SU-DHL-6 (cell line): ENCODE results near the gene ATRN.

ENCODE experiments used
- EZH2phosphoT487 ChIP-seq: fragments of 200-600 bp; sonication (generic), shearing (Covaris generic); conservative IDR thresholded peaks from 2 replicates; pipeline ENCODE4 v1.6.1; 2018; ENCODE audit warnings: mild to moderate bottlenecking, antibody characterized with exemption, low read length, moderate library complexity, mixed read lengths
- TF ChIP-seq, protein P1 (sequence below): fragments of 200-600 bp; sonication (generic); IDR thresholded peaks from one replicate; pipeline ENCODE4 v1.5.1; 2017; ENCODE audit warnings: antibody characterized with exemption, mild to moderate bottlenecking, low read length, moderate library complexity; ENCODE audit not compliant: insufficient read depth, poor library complexity, severe bottlenecking

GRCh38 chr20:3473944-3474343 lies 3.1 kb downstream of the ATRN start:
- no peak for TF ChIP-seq EZH2phosphoT487
- TF ChIP-seq, protein P1, sequence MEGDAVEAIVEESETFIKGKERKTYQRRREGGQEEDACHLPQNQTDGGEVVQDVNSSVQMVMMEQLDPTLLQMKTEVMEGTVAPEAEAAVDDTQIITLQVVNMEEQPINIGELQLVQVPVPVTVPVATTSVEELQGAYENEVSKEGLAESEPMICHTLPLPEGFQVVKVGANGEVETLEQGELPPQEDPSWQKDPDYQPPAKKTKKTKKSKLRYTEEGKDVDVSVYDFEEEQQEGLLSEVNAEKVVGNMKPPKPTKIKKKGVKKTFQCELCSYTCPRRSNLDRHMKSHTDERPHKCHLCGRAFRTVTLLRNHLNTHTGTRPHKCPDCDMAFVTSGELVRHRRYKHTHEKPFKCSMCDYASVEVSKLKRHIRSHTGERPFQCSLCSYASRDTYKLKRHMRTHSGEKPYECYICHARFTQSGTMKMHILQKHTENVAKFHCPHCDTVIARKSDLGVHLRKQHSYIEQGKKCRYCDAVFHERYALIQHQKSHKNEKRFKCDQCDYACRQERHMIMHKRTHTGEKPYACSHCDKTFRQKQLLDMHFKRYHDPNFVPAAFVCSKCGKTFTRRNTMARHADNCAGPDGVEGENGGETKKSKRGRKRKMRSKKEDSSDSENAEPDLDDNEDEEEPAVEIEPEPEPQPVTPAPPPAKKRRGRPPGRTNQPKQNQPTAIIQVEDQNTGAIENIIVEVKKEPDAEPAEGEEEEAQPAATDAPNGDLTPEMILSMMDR = no peak
